GM19240 (cell line): ENCODE measurements around the gene PLEKHH1.

Source experiments
- DNase-seq: peaks from one replicate; pipeline ENCODE4 v3.0.0; 2011; ENCODE audit warnings: low spot score; ENCODE audit not compliant: insufficient read length

The PLEKHH1 gene

DNA sequence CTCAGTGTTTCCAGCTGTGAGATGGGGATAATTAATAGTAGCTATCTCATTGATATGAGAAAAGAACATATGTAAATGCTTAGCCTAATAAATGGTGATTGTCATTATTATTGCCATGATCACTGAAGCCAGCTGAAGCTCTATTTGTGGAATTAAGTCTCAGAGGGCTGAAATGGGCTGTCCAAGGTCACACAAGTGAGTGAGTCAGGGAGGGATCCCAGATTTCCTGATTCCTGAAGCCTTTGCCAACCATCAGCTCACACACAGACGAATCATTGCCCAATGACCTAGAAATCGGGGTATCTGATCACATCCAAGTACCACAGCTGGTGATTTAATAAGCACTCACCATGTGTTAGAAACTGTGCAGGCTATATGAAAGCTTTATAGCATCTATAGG is 23.0 kb upstream of the PLEKHH1 start:
- no peak for DNase-seq

DNA sequence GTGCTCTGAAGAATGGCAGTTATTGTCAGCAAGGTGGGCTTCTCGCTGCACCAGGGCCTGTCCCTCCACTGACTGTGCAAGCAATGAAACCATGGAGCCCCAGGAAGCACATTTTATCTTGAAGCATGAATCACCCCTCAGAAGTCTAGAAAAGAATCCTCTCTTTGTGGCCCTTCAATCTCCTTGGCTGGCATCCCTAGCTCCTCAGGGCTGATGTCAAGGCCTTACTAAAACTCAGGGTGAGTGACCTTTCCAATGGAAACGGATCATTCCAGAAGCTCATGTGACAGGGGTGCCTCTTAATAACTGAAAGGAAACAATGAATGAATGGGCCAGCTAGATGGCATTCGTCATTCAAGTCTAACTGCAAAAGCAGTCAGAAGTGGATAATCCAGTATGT is 22.3 kb upstream of the PLEKHH1 start:
- no peak for DNase-seq

DNA sequence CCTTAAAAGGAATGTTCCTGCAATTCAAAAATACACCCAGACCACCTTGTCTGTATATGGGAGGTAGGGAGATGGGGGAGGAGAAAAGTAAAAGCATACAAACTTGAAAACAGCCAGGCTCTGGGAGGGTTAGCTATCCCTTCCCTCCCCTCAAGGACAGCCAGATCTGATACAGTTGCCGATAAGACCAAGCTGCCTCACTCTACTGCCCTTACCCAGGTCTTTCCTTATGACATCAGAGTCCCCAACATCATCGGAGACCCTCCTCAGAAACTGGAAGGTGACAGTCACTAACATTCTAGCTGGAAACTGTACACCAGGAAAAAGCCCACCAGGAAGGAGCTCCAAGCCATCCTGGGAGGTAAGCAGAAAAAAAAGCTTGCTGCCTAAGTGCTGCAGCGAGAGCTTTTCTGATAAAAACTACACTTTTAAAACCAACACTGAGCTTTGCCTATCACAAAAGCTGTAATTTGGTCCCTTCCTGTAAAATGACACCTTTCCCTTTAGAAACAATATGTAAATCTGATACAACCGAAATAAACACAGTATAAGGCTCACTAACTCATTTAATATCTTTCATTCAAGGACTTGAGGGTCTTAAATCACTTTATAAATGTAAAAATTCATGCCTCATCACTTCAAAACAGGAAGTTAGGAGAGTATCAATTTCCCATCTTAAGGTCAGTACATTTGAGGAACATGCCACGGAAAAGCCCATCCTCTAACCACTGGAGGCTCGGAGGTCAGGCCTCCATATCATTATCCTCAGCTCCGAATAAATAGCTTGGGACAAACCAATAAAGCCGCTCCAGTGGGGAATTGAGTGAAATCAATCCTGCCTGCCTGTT is 20.4 kb upstream of the PLEKHH1 start:
- DNase-seq: no peak

DNA sequence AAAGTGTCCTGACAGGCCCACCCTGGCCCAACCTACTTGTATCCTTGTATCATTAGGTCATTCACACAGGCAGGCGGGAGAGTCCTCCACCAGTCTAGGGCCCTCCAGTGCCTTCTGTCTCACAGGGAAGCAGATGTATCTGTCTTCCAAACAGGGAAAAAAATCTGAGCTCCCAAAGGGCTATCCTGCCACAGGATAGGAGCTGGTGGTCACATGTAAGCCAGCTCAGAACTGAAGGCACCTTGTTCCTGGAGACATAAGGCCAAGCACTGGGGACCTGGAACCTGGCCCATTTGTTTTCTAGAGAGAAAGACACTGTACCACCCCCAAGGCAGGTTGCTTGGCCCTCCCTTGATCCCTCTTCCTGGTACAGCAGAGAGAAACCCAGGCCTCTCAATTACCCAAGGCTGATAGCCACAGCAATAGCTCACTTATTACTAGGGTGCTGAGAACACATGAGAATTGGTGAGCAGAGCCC is 19.4 kb upstream of the PLEKHH1 start:
- no peak for DNase-seq

DNA sequence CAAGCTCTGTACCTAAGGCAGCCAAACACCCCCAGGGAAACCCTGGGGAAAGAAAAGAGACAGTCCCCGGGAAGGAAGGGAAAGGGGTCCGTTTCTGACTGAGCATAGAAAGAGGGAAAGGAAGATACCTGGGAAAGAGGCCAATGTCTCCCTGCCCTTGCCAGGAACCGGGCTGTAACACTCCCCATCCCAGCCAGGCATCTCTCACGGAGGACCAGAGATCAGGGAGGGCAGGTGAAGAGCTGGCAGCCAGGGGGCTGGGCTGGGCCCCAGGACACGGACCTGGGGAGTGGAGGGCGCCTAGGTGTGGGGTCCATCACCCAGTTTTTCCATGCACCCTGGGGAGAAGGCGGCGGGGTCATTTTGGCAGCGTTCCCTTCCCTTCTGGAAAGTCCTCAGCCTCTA is 18.9 kb upstream of the PLEKHH1 start:
- no peak for DNase-seq

DNA sequence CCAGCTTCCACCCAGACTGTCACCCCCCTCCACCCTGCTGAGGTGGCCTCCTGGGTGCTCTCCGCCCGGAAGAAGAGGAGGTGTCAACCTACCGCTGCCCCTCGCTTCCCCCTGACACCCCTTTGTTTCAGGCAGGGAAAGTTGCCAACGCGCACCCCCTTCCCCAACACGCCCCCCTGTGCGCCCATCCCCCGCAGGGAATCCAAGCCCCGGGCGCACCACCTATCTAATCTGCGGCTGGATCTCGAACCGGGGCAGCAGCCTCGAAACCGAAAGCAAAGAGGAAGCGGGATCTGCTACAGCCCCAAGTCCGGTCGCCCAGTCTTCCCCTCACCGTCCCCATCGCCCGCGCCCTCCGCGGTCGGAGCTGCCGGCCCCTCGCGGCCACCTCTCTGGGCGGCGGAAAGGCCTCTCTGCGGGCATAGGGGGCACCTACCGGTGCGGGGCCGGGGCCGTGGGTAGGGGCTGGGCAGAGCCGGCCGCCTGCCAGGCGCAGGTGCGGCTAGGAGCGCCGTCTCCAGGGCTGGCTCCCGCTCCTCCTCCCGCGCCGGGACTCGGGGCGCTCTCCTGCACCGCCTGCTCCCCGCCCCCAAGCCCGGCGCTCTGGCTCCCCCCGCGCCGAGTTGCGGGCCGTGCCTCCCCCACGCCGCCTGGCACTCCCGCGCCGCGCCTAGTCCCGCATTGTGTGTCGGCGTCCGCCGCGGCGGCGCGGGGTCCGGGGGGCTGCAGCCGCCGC is 18.3 kb upstream of the PLEKHH1 start:
- no peak for DNase-seq

DNA sequence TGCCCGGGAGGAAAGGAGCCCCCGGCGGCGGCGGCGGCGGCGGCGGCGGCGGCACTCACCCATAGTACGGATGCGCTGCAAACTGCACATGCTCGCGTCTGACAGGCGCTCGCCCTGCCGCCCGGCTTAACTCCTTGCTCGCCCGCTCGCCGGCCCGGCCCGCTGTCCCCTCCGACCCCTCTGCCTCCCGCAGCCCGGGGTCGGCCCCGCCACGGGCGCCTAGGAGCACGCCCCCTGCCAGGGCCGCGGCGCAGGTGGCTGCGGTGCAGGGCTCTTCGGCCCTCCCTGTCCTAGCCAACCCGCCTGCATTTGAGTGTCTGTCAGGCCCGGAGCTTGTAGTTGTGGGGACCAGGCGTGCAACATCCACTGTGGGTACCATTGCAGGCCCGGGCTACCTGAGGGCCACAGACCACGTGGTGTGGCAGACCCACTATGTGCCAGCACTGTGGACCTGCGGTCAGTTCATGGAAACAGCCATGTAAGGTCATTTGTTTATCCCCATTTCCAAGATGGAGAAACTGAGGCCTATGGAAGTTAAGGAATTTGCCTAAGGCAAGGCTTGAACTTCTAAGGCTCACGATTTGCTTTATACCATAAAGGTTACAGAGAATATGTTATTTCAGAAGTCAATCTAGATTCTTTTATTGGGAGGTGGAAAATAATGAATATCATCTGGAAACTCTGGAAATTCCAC is 17.6 kb upstream of the PLEKHH1 start:
- DNase-seq: no peak

DNA sequence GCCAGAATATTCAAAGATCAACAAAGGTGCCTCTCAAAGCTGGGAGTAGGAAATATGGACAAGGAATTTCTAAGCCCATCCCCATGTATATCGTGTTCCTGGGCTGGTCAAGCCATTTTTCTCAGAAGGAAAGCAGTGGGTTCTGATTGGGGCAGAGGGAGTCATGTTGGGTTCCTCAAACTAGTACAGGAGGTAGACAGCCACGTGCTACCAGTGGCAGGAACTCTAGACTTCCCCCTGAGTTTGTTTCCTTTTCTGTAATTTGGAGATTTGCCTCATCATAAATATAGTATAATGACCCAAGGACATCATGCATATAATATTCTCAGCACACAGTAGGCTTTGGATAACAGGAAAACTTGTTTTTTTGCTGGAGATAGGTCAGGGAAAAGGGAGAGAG is 16.4 kb upstream of the PLEKHH1 start:
- DNase-seq: no peak

DNA sequence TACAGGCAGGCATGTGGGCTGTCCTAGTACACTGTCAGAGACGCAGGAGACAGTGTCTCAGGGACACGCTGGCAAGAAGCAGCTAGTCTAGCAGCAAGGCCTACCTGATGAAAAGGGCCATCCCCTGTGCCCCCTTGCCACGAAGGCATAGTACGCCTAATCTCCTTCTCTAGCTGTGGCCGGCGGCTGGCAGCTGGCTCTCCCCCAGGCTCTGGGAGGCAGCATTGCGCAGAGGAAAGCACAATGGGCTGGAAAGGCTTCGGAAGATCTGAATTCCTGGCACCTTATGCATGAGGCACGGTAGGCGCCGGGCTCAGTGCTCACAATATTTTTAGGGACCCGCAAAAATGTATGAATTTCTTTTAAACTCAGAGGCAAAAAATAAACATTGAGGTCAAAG is 16.0 kb upstream of the PLEKHH1 start:
- no peak for DNase-seq

DNA sequence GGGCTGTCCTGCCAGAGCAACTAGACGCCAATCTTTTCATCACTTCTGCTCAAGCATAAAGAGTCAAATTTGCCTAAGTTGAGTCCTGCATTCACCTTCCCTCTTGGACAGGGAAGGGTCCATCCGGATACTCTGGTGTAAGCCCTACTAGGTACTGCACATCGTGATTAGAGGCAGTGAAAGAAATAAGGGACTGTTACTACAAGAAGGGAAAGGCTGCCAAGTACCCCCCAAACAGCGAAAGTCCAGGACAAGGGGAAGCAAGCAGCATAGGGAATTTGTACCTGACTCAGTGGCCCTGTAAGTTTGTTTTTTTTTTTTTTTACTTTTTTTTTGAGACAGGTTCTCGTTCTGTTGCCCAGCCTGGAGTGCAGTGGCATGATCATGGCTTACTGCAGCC is 13.7 kb upstream of the PLEKHH1 start:
- no peak for DNase-seq

DNA sequence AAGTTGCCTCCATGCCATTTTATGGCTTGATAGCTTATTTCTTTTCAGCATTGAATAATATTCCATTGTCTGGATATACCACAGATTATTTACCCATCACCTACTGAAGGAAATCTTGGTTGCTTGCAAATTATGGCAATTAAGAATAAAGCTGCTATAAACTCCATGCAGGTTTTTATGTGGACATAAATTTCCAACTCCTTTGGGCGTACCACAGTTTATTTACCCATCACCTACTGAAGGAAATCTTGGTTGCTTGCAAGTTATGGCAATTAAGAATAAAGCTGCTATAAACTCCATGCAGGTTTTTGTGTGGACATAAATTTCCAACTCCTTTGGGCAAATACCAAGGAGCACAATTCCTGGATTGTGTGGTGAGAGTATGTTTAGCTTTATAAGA is 12.6 kb upstream of the PLEKHH1 start:
- no peak for DNase-seq

DNA sequence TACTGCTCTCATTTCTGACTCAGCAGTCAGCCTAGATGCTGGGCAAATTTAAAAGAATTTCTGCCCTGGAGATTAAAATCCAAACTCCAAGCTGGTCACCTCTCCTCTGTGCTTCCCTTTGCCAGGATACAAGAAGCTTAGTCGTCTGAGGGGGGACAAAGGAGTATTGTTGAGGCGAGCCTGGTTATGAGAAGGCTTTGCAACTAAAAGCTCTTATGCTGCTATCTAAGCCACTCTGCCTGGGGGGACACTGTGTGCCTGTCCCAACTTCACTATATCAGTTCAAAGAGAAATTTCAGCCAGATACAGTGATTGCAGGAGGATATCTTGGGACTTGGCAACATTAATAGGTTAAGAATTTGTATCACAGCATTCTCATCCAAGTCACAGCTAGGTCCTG is 10.8 kb upstream of the PLEKHH1 start:
- DNase-seq: no peak

DNA sequence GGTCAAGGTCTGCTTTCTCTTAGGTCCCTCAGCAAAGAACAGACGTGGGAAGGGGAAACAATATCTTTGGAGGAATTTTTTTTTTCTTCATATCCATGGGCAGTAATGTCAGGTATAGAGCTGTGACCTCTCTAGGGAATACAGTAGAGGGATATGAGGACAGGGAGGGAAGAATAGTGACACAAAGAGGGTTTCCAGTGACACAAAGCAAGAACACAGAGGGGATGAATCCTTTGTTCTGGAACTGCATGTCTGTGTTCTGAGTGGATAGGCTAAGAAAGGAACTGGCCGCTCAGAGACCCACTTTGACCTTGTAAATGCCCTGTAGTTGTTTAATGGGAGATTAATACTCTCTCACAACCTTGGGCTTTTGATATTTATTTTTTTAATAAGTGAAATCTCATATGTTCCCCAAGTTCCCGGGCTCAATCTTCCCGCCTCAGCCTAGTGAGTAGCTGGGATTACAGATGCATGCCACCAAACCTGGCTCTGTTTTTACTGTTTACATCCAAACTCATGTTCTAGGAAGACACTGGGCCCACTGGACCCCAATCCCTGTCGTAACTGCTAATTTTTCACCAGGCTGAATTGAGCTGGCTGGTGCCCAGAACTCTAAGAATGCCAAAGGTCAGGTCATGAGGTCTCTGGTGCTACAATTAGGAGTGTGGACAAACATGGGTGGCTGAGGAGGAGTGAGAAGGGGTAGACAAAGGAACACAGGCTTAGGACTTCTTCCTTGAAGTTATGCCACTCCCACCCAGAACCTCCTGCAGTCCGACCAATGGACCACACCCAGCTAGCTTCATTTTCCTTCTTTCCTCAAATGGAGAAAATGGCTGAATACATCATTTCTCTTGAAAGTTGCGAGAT is 9.1 kb upstream of the PLEKHH1 start:
- no peak for DNase-seq

DNA sequence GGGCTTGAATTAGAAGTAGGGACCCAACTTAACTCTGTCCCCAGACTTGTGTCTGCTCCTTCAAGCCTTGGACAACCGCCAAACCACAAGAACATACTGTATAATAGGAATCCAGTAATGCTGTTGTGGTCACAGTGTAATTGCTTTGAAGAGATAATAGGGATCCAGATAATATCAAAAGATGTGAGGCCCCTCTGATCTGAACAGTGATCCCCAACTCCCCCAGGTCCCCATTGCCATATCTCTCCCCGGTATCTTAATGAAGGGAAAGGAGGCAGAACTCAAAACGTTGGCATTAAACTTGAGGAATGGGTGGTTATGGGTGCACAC is 8.5 kb upstream of the PLEKHH1 start:
- no peak for DNase-seq

DNA sequence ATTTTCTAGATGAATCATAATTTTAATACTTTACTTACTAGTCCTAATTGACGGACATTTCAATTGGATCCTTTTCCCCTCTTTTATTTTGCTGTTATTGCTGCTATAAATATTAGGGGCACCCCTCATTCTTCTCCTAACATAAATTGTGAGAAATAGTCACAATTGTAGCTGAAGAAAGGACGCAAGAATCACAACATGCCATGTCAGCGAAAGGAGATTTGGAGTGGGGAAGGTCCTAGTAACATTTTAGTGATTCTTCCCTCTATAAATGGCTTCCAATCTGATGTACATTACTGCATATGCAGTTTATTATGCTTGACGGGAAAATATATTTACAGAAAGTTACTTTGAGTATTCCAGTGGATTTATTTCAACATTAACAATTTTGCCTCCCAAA is 7.7 kb upstream of the PLEKHH1 start:
- no peak for DNase-seq

DNA sequence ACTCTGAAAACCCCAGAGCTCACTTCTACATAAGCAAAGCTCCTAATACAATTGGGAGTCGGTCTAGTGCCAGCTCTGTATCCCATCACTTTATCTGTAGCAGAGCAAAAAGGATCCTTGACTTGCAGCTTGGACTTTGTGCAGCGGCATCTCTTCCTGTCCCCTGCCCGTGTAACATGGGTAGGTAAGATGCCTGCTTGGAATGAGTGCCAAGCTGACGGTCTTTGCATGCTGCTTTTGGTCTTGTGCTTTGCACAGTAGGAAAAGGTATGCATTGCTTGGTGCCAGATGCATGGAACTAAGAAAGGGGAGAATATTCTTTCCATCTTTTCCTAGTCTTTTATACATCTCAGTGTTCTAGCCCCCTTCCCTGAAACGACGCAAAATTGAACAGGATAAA is 6.9 kb upstream of the PLEKHH1 start:
- no peak for DNase-seq

DNA sequence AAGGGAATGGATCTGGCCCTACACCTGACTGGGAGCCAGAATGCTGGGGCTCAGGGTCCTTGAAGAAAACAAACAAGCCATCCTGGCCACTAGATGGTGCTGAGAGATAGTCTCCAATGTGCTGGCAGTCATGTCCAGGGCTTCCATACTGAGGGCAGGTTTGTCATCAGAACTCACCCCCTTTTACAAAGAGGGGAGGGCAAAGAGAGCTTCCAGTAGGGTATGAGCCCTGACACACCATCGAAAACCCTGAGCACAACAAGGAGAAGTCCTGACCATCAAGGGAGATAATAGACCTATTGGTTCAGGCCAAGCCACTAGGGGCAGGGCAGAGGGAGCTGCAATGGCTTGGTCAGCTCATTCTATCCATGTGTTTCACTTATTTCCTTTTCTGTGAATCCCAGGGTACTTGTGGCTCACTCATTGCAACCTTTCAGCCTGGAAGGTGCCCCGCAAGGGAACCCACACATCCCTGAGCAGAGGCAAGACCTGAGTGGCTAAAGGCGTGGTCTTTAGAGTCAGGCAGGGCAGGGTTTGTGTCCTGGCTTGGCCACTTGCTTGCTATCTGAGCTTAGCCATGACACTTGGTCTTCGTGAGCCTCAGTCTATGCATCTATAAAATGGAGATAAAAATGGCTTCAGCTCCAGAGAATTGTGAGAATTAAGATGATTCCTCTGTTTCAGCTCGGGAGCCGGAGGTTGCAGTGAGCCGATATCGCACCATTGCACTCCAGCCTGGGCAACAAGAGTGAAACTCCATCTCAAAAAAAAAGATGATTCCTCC is 6.2 kb upstream of the PLEKHH1 start:
- DNase-seq: no peak

DNA sequence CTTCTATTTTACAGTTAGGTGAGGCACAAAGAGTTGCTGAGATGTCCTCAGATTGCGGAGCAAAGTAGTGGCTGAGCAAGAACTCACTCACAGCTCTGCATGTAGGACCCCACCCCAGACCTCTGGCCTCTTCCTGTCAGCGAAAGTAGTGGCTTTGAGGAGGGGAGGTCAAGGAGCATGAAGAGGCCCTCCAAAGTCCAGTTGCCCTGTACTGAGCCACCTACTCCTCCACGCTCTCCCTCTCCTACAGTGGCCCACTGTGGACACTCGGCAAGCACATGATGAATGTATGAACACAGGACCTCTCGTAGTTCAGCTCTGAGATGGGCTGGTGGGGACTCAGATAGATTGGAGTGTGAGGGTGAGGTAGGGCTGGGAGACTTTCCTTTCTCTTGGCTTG is 5.3 kb upstream of the PLEKHH1 start:
- DNase-seq: no peak

DNA sequence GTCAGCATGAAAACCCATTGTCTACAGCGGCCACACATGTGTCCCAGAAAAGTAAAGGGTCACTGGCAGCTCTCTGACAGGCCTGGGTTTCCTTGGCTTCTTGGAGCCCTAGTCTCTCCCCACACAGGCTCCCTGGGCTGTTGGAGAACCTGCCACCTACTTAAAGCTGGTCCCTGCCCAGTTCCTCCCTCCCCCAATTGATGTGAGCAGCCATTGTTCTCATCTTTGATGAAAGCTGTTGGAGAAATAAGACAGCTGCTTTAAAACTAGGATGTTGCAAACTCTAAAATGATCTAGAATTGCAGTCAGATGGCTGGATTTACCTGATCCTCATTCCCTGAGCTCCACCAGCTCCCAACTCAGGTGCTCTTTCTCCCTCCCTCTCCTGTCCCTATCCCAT is 4.8 kb upstream of the PLEKHH1 start:
- no peak for DNase-seq
